HG02981 (cell line): Measurements from ENCODE around the gene ABI3.
"Not testable (repeated sequence)": the region's sequence is repeated elsewhere in the genome, so short reads cannot be mapped to it uniquely, and the experiment has no call there.

Experiments
- ATAC-seq: cut with Tn5 transposase; IDR thresholded peaks from one replicate; pipeline ENCODE4 v1.9.1; 2021; ENCODE audit warnings: mild to moderate bottlenecking, moderate library complexity; ENCODE audit not compliant: unreplicated experiment

ABI3 gene

DNA sequence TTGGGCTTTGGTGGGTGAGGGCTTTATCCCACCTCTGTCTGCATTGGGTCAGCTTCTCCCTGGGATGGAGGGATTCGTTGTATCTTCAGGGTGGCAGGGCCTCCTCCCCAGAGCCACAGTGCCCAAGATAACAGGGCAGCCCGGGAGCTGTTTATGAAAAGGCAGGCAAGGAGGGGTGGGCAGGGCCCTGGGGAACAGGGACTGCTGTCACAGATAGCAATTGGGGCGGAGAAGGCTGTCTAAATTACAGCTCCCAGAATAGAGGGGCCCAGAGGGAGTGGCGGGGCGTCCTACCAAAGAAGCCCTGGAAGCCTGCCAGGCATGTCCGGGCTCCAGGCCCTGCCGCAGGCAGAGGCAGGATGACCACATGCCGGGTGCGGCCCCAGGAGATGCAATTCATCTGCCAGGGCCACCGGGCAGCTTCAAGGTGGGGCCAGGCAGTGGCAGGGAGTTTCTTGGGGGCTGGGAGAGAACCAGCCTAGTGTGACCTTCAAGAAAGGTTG lies 38.8 kb downstream of the ABI3 start:
- ATAC-seq = no peak

DNA sequence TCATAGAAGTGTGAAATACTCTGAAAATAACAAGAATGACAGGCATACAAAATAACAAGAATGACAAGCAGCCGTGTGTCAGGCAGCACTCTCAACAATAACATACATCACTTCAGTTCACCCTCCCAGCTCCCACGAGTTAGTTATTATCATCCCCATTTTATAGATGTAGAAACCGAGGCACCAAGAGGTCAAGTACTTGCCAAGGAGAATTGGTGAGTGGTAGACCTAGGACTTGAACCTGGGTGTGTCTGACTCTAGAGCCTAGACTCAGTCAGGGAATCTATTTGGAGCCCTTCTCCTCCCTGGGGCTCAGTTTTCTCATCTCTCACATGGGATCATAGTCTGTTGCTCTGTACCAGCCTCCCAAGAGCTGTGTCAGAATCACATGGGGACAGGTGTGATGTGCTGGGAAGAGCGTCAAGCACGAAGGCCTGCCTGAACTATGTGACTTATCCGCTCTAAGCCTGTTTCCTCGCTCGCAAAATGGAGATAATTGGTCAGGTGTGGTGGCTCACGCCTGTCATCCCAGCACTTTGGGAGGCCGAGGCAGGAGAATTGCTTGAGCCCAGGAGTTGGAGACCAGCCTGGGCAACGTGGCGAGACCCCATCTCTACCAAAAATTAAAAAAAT lies 39.5 kb downstream of the ABI3 start:
- ATAC-seq = no peak

DNA sequence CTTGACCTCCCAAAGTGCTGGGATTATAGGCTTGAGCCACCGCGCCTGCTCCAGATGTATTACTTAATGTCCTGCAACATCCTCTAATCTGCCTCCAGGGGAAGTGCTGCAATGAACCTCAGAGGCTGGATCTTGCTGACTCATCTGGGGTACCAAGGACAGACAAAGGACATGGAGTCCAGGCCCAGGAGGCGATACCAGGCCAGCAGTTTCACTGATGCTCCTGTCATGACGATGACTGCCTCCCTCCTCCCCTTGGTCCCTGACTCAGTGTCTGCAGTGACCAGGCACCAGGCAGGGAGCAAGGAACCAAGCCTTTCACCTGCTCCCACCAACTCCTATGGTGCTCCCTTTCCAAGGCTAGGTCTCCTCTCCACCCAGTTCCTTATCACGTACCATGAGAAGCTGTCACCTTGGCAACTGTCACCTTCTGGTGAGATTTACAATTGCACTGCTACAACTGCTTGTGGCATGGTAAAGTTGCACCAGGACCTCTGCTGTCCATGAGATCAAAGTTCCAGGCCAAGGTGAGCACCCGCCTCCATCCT lies 41.7 kb downstream of the ABI3 start:
- no peak for ATAC-seq

DNA sequence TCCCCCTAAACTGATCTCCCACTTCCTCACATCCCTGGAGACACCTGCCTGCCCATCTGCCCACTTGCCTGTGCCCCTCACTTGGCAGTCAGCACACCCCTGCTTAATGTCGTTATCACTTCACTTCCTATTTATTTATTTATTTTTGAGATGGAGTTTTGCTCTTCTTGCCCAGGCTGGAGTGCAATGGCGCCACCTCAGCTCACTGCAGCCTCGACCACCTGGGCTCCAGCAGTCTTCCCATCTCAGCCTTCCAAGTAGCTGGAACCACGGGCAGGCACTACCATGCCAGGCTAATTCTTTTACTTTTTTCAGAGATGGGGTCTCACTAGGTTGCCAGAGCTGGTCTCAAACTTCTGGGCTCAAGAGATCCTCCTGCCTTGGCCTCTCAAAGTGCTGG lies 43.6 kb downstream of the ABI3 start:
- no peak for ATAC-seq

DNA sequence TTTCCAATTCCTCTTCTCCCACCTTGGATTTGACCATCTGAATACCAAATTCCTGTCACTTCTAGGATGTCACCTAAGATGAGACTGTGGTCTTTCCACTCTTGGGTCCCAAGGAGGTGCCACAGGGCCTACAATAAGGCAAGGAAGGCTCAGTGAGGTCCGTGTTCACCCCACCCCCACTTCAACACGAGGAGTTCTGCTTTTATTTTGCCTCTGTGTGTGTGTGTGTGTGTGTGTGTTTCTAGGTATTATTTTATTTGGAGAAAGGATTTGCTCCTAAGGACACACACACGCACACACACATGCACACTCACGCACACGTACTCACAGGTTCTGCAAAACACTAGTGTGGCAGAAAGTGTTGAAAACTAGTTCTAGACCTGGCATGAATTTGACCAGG lies 44.6 kb downstream of the ABI3 start:
- no peak for ATAC-seq

DNA sequence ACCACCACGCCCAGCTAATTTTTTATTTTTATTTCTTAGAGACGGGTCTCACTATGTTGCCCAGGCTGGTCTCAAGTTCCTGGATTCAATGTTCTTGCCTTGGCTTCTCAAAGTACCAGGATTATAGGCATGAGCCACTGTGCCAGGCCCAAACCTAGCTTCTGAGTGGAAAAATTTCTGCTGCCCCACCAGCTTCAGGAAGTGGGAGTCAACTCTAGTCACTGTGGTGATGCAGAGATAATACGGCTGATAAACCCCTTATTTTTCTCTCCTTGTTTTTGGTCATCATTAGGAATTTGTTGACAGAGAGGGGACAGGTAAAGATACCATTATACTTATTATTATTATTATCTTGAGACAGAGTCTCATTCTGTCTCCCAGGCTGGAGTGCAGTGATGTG lies 47.9 kb downstream of the ABI3 start:
- no peak for ATAC-seq

DNA sequence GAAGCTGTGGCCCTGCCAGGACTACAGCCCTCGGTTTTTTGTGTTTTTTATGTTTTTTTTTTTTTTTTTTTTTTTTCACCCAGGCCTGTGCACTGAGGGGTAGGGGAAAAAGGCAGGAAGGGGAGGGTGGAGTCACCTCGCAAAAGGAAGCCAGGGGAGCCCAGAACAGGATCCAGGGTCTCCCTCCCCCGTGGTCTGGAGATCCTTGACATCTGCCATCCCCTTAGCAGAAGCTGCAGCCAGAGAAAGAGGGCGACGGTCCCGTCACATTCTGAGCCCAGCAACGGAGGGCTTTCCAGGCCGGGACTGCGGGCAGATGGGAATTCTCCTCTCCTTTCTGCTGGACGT lies 49.1 kb downstream of the ABI3 start:
- ATAC-seq = no peak

DNA sequence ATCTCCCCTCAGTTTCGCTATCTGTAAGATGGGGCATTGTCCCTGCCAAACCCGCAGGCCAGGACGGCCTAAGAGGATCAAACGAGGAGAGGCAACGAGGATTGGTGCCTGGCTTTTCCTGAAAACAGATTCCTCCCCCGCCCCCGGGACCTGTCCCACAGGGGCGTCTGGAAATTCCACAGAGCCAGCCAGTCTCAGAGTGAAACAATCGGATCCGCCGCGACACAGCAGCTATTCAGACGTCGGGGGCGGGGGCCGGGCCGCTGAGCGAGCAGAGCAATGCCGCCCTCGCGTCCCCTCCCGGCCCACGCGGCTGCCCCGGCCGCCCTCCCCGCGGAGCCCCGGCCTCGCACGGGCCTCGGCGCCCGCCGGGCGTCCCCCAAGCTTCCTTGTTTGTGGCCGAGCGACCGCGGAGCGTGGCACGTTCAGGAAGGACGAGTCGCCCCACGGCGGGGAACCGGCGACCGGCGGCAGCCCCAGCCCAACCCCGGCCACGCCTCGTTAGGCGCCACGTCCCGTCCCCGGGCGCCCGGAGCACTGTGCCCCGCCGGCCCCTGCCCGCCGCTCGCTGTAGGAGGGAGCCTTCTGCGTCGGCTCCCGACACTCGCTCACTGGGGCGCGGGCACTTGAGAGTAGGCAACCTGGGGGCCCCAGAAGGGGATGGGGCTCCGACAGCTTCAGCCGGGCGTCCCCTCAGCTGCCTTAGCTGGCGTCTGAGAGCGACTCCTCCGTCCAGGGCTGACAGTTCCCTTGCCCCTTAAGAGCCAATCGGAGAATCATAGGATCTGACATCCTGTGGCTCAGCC lies 49.7 kb downstream of the ABI3 start:
- no peak for ATAC-seq

DNA sequence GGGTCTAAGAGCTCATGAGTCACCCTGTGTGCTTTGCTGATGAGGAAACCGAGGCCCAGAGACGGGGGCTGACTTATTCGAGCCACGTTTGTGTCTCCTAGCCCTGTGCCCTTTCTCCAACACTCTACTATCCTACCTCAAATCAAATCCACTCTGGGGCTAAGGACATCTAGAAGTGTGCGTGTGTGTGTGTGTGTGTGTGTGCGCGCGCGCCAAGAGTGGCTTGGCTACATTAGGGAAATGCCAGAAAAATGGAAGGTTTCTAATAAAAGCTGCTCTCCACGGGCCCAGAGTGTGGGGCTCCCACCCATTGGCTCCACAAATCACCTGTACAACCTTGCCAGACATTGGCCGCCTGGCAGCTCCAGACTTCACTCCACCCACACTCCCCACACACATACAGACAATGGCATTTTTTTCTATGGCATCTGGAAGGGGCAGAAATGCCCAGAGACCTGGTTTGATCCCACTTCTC lies 50.3 kb downstream of the ABI3 start:
- ATAC-seq = no peak

DNA sequence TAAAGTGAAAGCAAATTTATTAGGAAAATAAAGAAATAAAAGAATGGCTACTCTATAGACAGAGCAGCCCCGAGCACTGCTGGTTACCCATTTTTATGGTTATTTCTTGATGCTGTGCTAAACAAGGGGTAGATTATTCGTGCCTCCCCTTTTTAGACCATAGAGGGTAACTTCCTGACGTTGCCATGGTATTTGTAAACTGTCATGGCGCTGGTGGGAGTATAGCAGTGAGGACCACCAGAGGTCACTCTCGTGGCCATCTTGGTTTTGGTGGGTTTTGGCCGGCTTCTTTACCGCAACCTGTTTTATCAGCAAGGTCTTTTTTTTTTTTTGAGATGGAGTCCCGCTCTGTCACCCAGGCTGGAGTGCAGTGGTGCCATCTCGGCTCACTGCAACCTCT lies 51.0 kb downstream of the ABI3 start:
- ATAC-seq = not testable (repeated sequence)

DNA sequence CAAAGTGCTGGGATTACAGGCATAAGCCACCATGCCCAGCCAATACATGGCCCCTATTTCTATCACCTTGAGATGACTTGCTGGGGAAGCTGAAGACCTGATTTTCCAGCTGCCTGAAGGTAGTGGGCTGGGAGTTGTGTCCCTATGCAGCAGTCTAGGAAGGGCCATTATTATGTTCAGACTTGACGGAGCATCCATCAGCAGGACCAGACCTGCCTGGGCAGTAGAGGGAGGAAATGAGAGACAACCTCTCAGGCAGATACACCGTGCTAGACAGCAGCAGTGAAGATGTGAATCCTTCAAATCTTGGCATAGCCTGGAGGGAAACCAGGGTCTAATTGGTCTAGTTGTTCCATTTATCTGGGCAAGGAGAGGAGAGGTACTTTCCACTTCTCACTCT lies 55.7 kb downstream of the ABI3 start:
- no peak for ATAC-seq

DNA sequence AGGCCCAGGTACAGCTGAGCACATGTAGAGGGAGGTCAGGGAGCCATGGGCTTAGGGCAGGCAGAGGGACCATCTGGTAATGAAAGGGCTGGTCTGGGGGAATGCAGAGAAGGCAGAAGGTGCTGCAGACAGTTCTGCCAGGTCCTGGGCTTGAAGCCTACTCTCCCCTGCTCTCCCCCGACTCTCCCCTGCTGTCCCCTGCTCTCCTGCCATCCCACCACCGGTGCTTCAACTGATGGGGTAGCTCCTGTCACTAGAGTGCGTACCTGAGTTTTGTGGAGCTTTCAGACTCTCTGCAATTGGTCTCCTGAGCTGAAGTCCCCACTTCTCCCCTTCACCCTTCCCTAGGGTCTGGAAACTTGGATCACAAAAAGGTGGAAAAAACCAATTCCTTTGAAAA lies 57.4 kb downstream of the ABI3 start:
- ATAC-seq = no peak

DNA sequence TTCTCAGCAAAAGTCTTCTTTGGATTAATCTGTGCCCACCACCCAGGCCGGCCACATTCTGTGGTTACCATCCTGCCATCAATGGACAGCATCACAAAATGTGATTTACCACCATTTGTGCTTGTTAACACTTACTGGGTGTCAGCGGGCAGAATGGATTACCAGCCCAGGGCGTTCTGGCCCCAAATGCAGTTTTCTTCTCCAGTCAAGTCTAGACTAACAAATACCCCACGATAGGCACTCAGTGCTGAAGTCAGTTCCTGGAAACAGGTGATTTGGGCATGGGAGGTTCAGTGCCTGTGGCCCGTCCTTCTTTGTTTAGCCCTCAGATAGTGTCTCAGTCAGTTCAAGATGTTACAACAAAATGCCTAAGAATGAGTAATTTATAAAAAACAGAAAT lies 58.8 kb downstream of the ABI3 start:
- ATAC-seq = no peak
